ENCODE measurements around the gene CYFIP1. TPM values are rescaled to one million over a fixed set of nuclear protein-coding genes. Genes with fewer than 3 reads are reported as not detected.

Gene CYFIP1
- total RNA-seq, 1 experiment from 2014 or later: 159 TPM

GRCh38 chr15:22884344-22884743 lies 95.8 kb downstream of the CYFIP1 start:
- no peak overlapping the region for H3K27ac ChIP-seq (ENCODE audit: low read length)
- POLR2A ChIA-PET: no interaction called here
- DNase-seq (ENCODE audit: low read depth, low spot score) (no peak), ATAC-seq (0 out of 2 replicates have a peak, but pooled peaks have one; percentile 42)
- H3K36me3 ChIP-seq (ENCODE audit: control insufficient read depth, insufficient read depth, low read length): peaks cover 4% of the 10 kb centered on the region; the same call in 1 of the 2 replicates
- H3K9me3 ChIP-seq (ENCODE audit: control insufficient read depth, insufficient read depth, low read depth, low read length): no peaks in the 10 kb centered on the region
- no TSS peak for BruUV-seq (replicated peaks)
- CTCF ChIA-PET: no interaction called here
- H3K27me3 ChIP-seq (ENCODE audit: control insufficient read depth, insufficient read depth, low read length): no peaks in the 10 kb centered on the region
- no peak overlapping the region for H3K4me3 ChIP-seq (ENCODE audit: low read depth in 2 of 2, low read length in 2 of 2)
- in situ Hi-C loops (cut with HindIII; ENCODE audit: low pct_unique_long_range_greater_than_20kb, low sequenced_read_pairs): no loop called here
- TF ChIP-seq SIN3A (IDR thresholded peaks at IDR 0.05; ENCODE audit: borderline replicate concordance, insufficient read depth, low read depth, low read length): no peak
- no peak for TF ChIP-seq CTCF (IDR thresholded peaks at IDR 0.05)
- TF ChIP-seq POLR2AphosphoS5 (IDR thresholded peaks at IDR 0.05; ENCODE audit: low read depth, low read length): no peak
- no peak for TF ChIP-seq REST (IDR thresholded peaks at IDR 0.05; ENCODE audit: insufficient read depth in 1 of 2, low read depth in 2 of 2, low read length in 1 of 2)
- no peak for TF ChIP-seq TCF7L2 (IDR thresholded peaks at IDR 0.05; ENCODE audit: low read depth, low read length)
- intact Hi-C loops (cut with micrococcal nuclease; ENCODE audit: unreplicated experiment): no loop called here
- no peaks in the 10 kb centered on the region for H3K4me1 ChIP-seq (ENCODE audit: control insufficient read depth, insufficient read depth, low read length)

GRCh38 chr15:22883196-22883595 lies 97.0 kb downstream of the CYFIP1 start:
- Histone ChIP-seq H3K36me3 (ENCODE audit: control insufficient read depth, insufficient read depth, low read length) (peaks cover 4% of the 10 kb centered on the region), H3K27ac (ENCODE audit: low read length) (no peak overlapping the region), H3K27me3 (ENCODE audit: control insufficient read depth, insufficient read depth, low read length) (no peaks in the 10 kb centered on the region), H3K4me3 (ENCODE audit: low read depth in 2 of 2, low read length in 2 of 2) (no peak overlapping the region), H3K4me1 (ENCODE audit: control insufficient read depth, insufficient read depth, low read length) (no peaks in the 10 kb centered on the region), H3K9me3 (ENCODE audit: control insufficient read depth, insufficient read depth, low read depth, low read length) (no peaks in the 10 kb centered on the region)
- ChIA-PET POLR2A (no interaction called here), CTCF (no interaction called here)
- DNase-seq (ENCODE audit: low read depth, low spot score) (no peak), ATAC-seq (no peak)
- in situ Hi-C loops (cut with HindIII; ENCODE audit: low pct_unique_long_range_greater_than_20kb, low sequenced_read_pairs): no loop called here
- intact Hi-C loops (cut with micrococcal nuclease; ENCODE audit: unreplicated experiment): no loop called here
- TF ChIP-seq REST (IDR thresholded peaks at IDR 0.05; ENCODE audit: insufficient read depth in 1 of 2, low read depth in 2 of 2, low read length in 1 of 2) (no peak), SIN3A (IDR thresholded peaks at IDR 0.05; ENCODE audit: borderline replicate concordance, insufficient read depth, low read depth, low read length) (no peak), TCF7L2 (IDR thresholded peaks at IDR 0.05; ENCODE audit: low read depth, low read length) (no peak), CTCF (IDR thresholded peaks at IDR 0.05) (no peak), POLR2AphosphoS5 (IDR thresholded peaks at IDR 0.05; ENCODE audit: low read depth, low read length) (no peak)
- BruUV-seq (replicated peaks): no TSS peak
